Head of caudate nucleus (tissue), 42 donors: ENCODE measurements around the gene SLC8A3.

Experiments
- DNase-seq, 42 donors: peaks; one replicate each; pipeline versions ENCODE4 v3.0.0 to v3.0.0-alpha.2; 2020 to 2021; ENCODE audit warnings: mixed read lengths in 7 of 42
- intact Hi-C: fragments of 100-400 bp; cut with DNase I; formaldehyde crosslinking; loops from one replicate; pipeline ENCODE4 v1.15.0; 2022

The SLC8A3 gene

DNA sequence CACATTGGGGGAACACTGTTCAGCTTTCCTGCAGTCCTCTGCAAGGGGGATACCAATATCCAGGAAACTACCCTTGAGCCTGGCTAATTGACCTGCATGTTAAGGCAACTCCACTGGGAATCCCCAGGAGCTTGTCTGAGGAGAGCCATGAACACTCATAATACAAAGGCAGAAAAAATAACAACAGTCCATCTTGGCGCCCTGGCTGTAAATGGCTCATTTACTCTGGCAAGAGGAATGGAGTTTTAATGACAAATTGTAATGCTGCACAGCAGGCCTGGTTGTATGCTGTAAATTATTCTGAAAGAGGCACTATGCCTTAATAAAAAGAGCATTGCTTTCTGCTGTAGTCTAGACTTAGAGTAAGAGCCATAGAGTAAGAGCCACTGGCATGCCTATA, 58.3 kb downstream of the SLC8A3 start:
- intact Hi-C loops: no loop called here
- DNase-seq: no peak

GRCh38 chr14:70127186-70127585, 61.6 kb downstream of the SLC8A3 start:
- DNase-seq: no peak
- intact Hi-C loops: no loop called here

DNA sequence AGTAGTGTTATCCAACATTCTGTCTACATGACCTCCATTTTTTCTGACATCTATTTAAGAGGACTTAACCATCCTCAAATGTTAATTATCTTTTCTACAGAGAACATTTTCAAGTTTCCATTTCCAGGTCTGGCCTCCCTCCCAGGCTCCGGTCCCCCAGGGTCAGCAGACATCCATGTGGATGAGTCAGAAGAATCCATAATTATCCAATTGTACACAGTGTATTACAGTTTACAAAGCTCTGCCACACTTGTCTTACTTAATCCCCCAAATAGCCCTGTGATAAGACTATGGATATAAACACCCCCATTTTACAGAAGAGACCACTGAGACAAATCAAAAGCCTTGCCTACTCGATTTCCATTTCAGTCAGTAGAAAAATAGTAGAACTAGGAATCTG, 65.0 kb downstream of the SLC8A3 start:
- DNase-seq: no peak
- intact Hi-C loops: no loop called here

- peak in 4 of 42 donors; percentile 5 to 17 (median 12) for DNase-seq
- intact Hi-C loops: no loop called here
Measured at GRCh38 chr14:70121521-70121920, 67.2 kb downstream of the SLC8A3 start.

DNA sequence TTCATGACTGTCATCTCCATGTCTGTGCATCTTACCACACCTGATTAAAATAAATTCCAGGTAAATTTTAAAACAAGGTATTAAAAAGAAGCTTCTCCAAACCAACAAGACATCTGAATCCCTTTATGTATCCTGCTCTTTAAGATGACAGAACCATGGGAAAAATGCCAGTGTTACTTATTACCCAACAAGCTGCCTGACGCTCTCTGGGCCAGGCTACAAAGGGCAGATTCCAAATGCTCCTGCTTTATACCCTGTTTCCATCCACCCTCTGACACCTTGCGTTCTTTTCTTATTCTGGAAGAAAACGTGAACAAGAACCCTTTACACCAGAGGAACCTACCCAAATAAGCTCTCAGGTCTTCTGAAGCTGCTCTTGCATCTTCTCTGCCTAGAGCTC, 70.7 kb downstream of the SLC8A3 start:
- DNase-seq: no peak
- intact Hi-C loops: no loop called here

GRCh38 chr14:70116278-70116677, 72.5 kb downstream of the SLC8A3 start:
- DNase-seq: no peak
- intact Hi-C loops: no loop called here

- intact Hi-C loops: no loop called here
Measured at GRCh38 chr14:70114621-70115156, 74.1 kb downstream of the SLC8A3 start.

DNA sequence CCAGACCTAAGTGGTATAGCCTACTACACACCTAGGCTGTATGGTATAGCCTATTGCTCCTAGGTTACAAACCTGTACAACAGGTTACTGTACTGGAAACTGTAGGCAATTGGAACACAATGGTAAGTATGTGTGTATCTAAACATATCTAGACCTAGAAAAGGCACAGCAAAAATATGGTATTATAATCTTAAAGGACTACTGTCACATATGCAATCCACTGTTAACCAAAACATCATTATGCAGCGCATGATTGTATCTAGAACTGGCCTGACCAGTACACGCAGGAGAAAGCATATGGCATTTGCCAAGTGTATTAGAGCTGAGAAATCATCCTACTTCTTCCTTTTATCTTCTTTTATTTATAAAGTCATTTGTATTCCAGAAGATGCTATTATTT, 75.5 kb downstream of the SLC8A3 start:
- no peak for DNase-seq
- intact Hi-C loops: no loop called here

More at GRCh38 chr14:70114621-70115156, 74.1 kb downstream of the SLC8A3 start:
- peak in 39 of 42 donors; percentile 9 to 79 (median 46) for DNase-seq

GRCh38 chr14:70108419-70108818, 80.3 kb downstream of the SLC8A3 start:
- intact Hi-C loops: no loop called here
- peak in 4 of 42 donors; percentile 13 to 30 (median 18) for DNase-seq

DNA sequence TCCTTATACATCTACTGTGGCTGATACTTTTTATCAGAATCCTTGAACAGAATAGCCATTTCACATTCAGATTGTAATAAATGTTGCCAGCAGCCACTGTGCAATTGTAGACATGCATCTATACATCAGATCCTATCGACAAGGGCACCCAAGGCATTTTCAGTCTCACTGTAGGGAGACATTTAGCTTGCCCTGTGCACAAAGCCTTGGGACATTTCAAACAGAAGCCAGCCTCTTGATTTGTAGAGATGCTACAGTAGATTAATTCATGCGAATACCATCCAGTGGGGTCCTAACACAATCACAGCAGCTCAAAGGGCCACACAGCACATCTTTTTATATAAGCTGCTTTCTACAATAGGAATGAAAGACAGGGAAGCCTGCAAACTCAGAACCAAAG, 81.4 kb downstream of the SLC8A3 start:
- intact Hi-C loops: no loop called here
- DNase-seq: no peak

- intact Hi-C loops: no loop called here
- DNase-seq: no peak
Measured at GRCh38 chr14:70100071-70100470, 88.7 kb downstream of the SLC8A3 start.

DNA sequence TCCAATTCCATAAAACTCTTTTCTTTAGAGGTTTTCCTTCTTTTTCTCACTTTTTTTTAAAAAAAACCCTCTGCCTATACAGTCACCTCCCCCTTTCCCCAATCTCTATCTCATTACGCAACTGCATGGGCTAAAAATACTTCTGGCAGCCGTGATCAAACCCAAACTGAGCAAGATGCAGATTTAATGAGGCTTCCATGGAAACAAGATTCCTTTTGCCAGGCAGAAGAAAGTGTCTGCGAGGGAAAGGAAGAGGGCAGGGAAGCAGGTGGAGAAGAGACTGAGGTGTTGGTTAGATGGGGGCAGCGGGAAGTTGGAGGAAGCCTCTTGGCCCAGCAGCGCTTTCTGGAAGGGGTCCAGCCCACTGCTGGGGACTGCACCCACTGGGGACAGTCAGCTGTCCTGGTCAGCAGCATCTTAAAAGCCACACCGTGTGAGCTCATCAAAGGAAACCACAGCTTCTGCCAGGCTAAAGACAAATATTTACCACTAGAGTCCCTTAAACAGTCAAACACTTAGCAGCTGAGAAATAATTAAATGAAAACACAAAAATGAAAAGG, 90.4 kb downstream of the SLC8A3 start:
- intact Hi-C loops: loop anchor here (10.0 kb wide), 1 partner anchor 66 kb away; no protein-coding TSS in a partner anchor
- DNase-seq: peak in 32 of 42 donors; percentile 15 to 79 (median 42)

GRCh38 chr14:70097576-70098249, 91.0 kb downstream of the SLC8A3 start:
- DNase-seq: peak in 1 of 42 donors; percentile 27

GRCh38 chr14:70096866-70097265, 91.9 kb downstream of the SLC8A3 start:
- intact Hi-C loops: loop anchor here (10.0 kb wide), 1 partner anchor 68 kb away; no protein-coding TSS in a partner anchor
- peak in 4 of 42 donors; percentile 22 to 47 (median 30) for DNase-seq

More at GRCh38 chr14:70097576-70098249, 91.0 kb downstream of the SLC8A3 start:
- intact Hi-C loops: loop anchor here (10.0 kb wide), 1 partner anchor 67 kb away; no protein-coding TSS in a partner anchor

DNA sequence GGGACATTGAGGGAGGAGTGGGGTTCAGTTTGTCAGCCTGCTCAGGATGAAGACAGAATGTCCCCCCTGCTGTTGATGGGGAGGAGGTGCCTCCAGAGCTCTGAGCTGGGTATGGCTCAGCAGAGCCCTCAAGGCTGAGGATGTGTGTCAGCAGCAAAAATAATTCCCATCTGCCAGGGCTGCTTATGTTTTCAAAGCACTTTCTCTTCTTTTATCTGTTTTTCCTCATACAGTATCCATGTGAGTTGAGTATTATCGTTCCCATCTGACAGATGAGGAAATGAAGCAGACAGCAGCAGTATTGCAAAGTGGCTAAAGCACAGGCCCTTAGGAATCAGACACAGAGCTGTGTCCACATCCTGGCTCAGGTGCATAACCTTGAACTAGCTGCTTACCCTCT, 94.1 kb downstream of the SLC8A3 start:
- peak in 14 of 42 donors; percentile 7 to 47 (median 27) for DNase-seq
- intact Hi-C loops: loop anchor here (10.0 kb wide), 1 partner anchor 70 kb away; no protein-coding TSS in a partner anchor

- intact Hi-C loops: loop anchor here (10.0 kb wide), 1 partner anchor 71 kb away; no protein-coding TSS in a partner anchor
- peak in 4 of 42 donors; percentile 9 to 50 (median 20) for DNase-seq
Measured at GRCh38 chr14:70094106-70094505, 94.6 kb downstream of the SLC8A3 start.

DNA sequence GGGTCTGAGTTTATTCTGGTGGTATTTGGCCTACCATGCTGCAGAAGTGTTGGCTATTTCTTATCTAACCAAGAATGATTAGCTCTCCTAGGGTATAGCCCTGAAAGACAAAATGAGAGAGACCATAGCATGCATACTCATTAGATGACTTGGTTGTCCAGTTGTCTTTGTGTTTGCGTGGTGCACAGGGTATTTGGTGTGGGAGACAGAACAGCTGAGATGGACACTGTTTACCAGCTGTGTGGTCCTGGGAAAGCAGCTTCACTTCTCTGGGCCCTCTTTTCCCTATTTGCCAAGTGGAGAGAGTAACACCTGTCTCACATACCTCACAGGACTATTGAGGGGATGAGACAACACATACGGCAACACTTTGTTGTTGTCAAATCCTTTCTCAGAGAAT, 95.6 kb downstream of the SLC8A3 start:
- intact Hi-C loops: loop anchor here (10.0 kb wide), 1 partner anchor 72 kb away; no protein-coding TSS in a partner anchor

DNA sequence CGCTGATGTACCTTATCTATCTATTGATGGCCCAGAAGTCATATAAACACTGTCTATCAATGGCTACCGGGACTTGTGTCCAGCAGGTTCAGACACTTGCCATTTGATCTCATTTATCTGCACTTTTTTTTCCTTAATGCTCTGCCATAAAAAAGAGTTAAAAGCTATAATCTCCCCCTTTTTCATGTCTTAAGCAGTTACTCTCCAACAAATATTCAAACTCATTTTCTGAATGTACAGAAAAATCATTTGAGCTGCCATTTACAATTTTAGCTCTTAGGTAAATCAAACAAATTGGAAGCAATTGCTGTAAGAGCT, 101.4 kb downstream of the SLC8A3 start:
- no peak for DNase-seq
- intact Hi-C loops: loop anchor here (10.0 kb wide), 1 partner anchor 227 kb away; no protein-coding TSS in a partner anchor

More for the DNA sequence above, 95.6 kb downstream of the SLC8A3 start:
- DNase-seq: peak in 1 of 42 donors; percentile 12

DNA sequence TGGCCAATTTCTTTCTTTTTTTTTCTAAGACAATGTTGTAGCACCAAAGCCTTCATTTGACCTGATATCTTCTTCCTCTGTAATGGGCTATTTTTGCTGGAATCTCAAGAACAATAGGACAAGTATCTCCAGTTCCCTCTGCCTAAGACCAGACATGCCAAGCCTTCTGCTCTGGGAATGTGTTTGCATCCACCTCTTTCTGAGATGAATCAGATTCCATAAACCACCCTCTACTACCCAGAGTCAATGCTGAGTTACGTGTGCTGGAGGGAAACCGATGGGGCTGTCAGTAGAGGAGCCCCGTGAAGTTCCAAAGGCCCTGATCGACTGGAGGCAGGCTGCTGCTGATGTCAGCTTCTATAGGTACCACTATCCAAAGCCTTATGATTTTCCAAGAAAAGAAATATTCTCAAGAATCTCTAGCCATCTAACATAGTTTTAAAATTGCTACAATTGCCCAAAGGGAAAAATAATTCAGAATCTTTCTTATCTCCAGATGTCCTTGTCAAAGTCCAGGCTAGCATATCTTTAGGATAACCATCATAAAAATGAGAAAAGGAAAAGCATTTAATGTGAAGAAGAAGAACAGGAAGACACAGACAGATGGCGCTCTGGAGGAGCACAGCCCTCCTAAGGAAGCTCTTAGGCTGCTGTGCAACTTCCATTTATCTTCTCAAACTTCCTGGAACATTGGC, 101.9 kb downstream of the SLC8A3 start:
- intact Hi-C loops: loop anchor here (10.0 kb wide), 1 partner anchor 228 kb away; no protein-coding TSS in a partner anchor
- DNase-seq: peak in 40 of 42 donors; percentile 7 to 75 (median 46)
